ENCODE results near the gene SSTR5. TPM values are rescaled to one million over a fixed set of nuclear protein-coding genes. Genes with fewer than 3 reads are reported as not detected.

Gene SSTR5
- total and polyA plus RNA-seq, 4 donors = not detected

DNA sequence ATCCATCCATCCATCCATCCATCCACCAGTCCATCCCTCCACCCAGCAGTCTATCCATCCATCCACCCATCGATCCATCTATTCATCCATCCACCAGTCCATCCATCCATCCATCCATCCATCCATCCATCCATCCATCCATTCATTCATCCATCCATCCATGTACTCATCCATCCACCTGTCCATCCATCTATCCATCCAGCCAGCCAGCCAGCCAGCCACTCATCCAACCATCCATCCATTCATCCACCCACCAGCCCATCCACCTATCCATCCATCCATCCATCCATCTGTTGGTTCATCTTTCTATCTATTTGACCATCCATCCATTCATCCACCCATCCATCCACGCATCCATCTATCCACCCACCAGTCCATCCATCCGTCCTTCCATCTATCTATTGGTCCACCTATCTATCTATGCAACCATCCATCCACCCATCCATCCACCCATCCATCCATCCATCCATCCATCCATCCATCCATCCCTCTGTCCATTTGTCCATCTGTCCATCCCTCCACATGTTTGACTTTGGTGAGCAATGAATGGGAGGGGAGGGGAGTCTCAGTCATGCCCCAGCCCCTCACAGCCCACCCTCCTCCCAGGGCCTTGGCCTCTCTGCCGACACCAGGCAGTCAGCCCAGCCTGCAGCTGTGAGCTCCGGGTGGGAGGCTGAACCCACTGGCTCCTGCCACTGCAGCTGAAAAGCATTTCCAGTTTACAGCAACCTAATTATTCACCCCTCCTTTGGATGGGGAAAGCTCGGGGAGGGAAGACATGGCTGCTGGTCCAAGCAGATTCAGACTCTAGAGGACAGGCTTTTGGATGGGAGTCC is 38.1 kb upstream of the SSTR5 start:
- H3K9ac ChIP-seq (ENCODE audit: low read depth in 1 of 2, low read length in 2 of 2) = no peak overlapping the region
- TF ChIP-seq MAX (IDR thresholded peaks at IDR 0.05) (no peak), RXRA (IDR thresholded peaks at IDR 0.05) (no peak), JUND (IDR thresholded peaks at IDR 0.05) (no peak), HNF4A (conservative IDR thresholded peaks at IDR 0.05) (no peak), SP1 (IDR thresholded peaks at IDR 0.05) (no peak), RAD21 (IDR thresholded peaks at IDR 0.05) (no peak), NR2F2 (IDR thresholded peaks at IDR 0.05) (no peak), TAF1 (conservative IDR thresholded peaks at IDR 0.05) (no peak), FOXA2 (IDR thresholded peaks at IDR 0.05) (no peak), EGR1 (IDR thresholded peaks at IDR 0.05; ENCODE audit: low read depth in 2 of 2) (no peak), FOXA1 (IDR thresholded peaks at IDR 0.05) (no peak), CTCF (IDR thresholded peaks at IDR 0.05; ENCODE audit: low read depth, low read length, missing input control) (no peak), YY1 (IDR thresholded peaks at IDR 0.05) (no peak)
- TF ChIP-seq, protein P1, sequence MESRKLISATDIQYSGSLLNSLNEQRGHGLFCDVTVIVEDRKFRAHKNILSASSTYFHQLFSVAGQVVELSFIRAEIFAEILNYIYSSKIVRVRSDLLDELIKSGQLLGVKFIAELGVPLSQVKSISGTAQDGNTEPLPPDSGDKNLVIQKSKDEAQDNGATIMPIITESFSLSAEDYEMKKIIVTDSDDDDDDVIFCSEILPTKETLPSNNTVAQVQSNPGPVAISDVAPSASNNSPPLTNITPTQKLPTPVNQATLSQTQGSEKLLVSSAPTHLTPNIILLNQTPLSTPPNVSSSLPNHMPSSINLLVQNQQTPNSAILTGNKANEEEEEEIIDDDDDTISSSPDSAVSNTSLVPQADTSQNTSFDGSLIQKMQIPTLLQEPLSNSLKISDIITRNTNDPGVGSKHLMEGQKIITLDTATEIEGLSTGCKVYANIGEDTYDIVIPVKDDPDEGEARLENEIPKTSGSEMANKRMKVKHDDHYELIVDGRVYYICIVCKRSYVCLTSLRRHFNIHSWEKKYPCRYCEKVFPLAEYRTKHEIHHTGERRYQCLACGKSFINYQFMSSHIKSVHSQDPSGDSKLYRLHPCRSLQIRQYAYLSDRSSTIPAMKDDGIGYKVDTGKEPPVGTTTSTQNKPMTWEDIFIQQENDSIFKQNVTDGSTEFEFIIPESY (IDR thresholded peaks at IDR 0.05) = no peak
- no peaks in the 10 kb centered on the region for H3K9me3 ChIP-seq (ENCODE audit: control insufficient read depth in 4 of 4, low read length in 3 of 4)
- H3K27me3 ChIP-seq (ENCODE audit: control insufficient read depth in 4 of 4, insufficient read depth in 4 of 4, low read length in 3 of 4) = no peaks in the 10 kb centered on the region
- H3K4me1 ChIP-seq (ENCODE audit: control insufficient read depth in 4 of 4, insufficient read depth in 4 of 4, low read length in 3 of 4) = no peaks in the 10 kb centered on the region
- no peak for DNase-seq (ENCODE audit: low spot score)
- WGBS = 74% methylated on average over 6 of the region's 6 CpGs
- no peak overlapping the region for H3K27ac ChIP-seq (ENCODE audit: low read depth in 1 of 2, low read length in 2 of 2)
- H3K4me3 ChIP-seq (ENCODE audit: low read depth in 1 of 3, low read length in 3 of 3) = no peak overlapping the region
- no peaks in the 10 kb centered on the region for H3K36me3 ChIP-seq (ENCODE audit: control insufficient read depth in 4 of 4, insufficient read depth in 3 of 4, low read depth in 1 of 4, low read length in 3 of 4)

DNA sequence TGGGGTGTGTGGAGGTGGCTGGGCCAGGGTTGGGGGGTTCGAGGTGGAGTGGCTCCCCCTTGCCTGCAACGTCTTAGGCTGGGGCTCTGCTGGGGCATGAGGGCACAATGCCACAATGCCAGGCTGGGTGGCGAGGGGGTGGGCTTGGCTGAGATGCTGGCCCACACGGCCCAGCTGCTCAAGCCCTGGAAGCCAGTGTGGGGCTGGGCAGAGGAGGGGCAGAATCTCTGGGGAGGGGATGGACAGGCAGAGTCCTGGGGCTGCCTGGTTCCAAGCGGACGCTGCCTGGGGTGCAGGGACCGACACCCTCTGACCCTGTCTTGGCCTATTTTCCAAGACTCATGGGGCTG is 37.5 kb upstream of the SSTR5 start:
- no peak for DNase-seq (ENCODE audit: low spot score)
- Histone ChIP-seq H3K4me3 (ENCODE audit: low read depth in 1 of 3, low read length in 3 of 3) (no peak overlapping the region), H3K27me3 (ENCODE audit: control insufficient read depth in 4 of 4, insufficient read depth in 4 of 4, low read length in 3 of 4) (no peaks in the 10 kb centered on the region), H3K9ac (ENCODE audit: low read depth in 1 of 2, low read length in 2 of 2) (no peak overlapping the region), H3K36me3 (ENCODE audit: control insufficient read depth in 4 of 4, insufficient read depth in 3 of 4, low read depth in 1 of 4, low read length in 3 of 4) (no peaks in the 10 kb centered on the region), H3K4me1 (ENCODE audit: control insufficient read depth in 4 of 4, insufficient read depth in 4 of 4, low read length in 3 of 4) (no peaks in the 10 kb centered on the region), H3K27ac (ENCODE audit: low read depth in 1 of 2, low read length in 2 of 2) (no peak overlapping the region), H3K9me3 (ENCODE audit: control insufficient read depth in 4 of 4, low read length in 3 of 4) (no peaks in the 10 kb centered on the region)
- TF ChIP-seq SP1 (IDR thresholded peaks at IDR 0.05) = no peak
- TF ChIP-seq MAX (IDR thresholded peaks at IDR 0.05) = no peak
- TF ChIP-seq YY1 (IDR thresholded peaks at IDR 0.05) = no peak
- no peak for TF ChIP-seq HNF4A (conservative IDR thresholded peaks at IDR 0.05)
- no peak for TF ChIP-seq NR2F2 (IDR thresholded peaks at IDR 0.05)
- no peak for TF ChIP-seq FOXA1 (IDR thresholded peaks at IDR 0.05)
- TF ChIP-seq, protein P1 (IDR thresholded peaks at IDR 0.05) = no peak
- TF ChIP-seq REST (IDR thresholded peaks at IDR 0.05) = no peak
- WGBS = 84% methylated on average over 7 of the region's 7 CpGs

Measured in liver (tissue), 9 donors.